ENCODE results near the gene MAGI3. TPM values are rescaled to one million over a fixed set of nuclear protein-coding genes. Genes with fewer than 3 reads are reported as not detected.

Gene MAGI3
- total RNA-seq, 4 donors from 2014 or later = 2.8 to 4.1 (median 4.0) TPM

- ATAC-seq (no peak), DNase-seq (no peak)
- TF ChIP-seq POLR2A (IDR thresholded peaks at IDR 0.05) = no peak
- no peak for TF ChIP-seq CTCF (IDR thresholded peaks at IDR 0.05 in 4 of 5, conservative IDR thresholded peaks at IDR 0.05 in 1 of 5)
- H3K4me3 ChIP-seq = no peak overlapping the region
- no peaks in the 10 kb centered on the region for H3K27me3 ChIP-seq
- no peaks in the 10 kb centered on the region for H3K9me3 ChIP-seq
- no peaks in the 10 kb centered on the region for H3K36me3 ChIP-seq
- in situ Hi-C loops (cut with MboI; ENCODE audit: low sequenced_read_pairs in 4 of 4) = no loop called here
- intact Hi-C loops (cut with DNase I; ENCODE audit: low total_unique reads) = no loop called here
- H3K4me1 ChIP-seq = peaks cover 9 to 11% of the 10 kb centered on the region in 2 donors
- H3K27ac ChIP-seq = no peak overlapping the region
Observed at GRCh38 chr1:113652771-113653170, 262.5 kb downstream of the MAGI3 start.

GRCh38 chr1:113653741-113654140 is 263.4 kb downstream of the MAGI3 start:
- TF ChIP-seq POLR2A (IDR thresholded peaks at IDR 0.05) = no peak
- TF ChIP-seq CTCF (IDR thresholded peaks at IDR 0.05 in 4 of 5, conservative IDR thresholded peaks at IDR 0.05 in 1 of 5) = no peak
- in situ Hi-C loops (cut with MboI; ENCODE audit: low sequenced_read_pairs in 4 of 4) = no loop called here
- DNase-seq (no peak), ATAC-seq (no peak)
- Histone ChIP-seq H3K4me1 (peaks cover 12 to 17% of the 10 kb centered on the region in 2 donors), H3K36me3 (no peaks in the 10 kb centered on the region), H3K9me3 (no peaks in the 10 kb centered on the region), H3K4me3 (no peak overlapping the region), H3K27me3 (no peaks in the 10 kb centered on the region), H3K27ac (no peak overlapping the region)
- intact Hi-C loops (cut with DNase I; ENCODE audit: low total_unique reads) = no loop called here

- Histone ChIP-seq H3K4me3 (no peak overlapping the region), H3K4me1 (peaks cover 12 to 17% of the 10 kb centered on the region in 2 donors), H3K36me3 (no peaks in the 10 kb centered on the region), H3K27ac (no peak overlapping the region), H3K27me3 (no peaks in the 10 kb centered on the region), H3K9me3 (no peaks in the 10 kb centered on the region)
- no peak for DNase-seq
- in situ Hi-C loops (cut with MboI; ENCODE audit: low sequenced_read_pairs in 4 of 4) = no loop called here
- intact Hi-C loops (cut with DNase I; ENCODE audit: low total_unique reads) = no loop called here
- TF ChIP-seq POLR2A (IDR thresholded peaks at IDR 0.05) = no peak
- no peak for TF ChIP-seq CTCF (IDR thresholded peaks at IDR 0.05 in 4 of 5, conservative IDR thresholded peaks at IDR 0.05 in 1 of 5)
- no peak for ATAC-seq
Observed at GRCh38 chr1:113654883-113655282, 264.6 kb downstream of the MAGI3 start.

GRCh38 chr1:113657126-113657525 is 266.8 kb downstream of the MAGI3 start:
- ATAC-seq (peak in 1 of 2 donors; percentile 58), DNase-seq (no peak)
- in situ Hi-C loops (cut with MboI; ENCODE audit: low sequenced_read_pairs in 4 of 4) (no loop called here), intact Hi-C loops (cut with DNase I; ENCODE audit: low total_unique reads) (no loop called here)
- no peak overlapping the region for H3K4me3 ChIP-seq
- peaks cover 12 to 17% of the 10 kb centered on the region in 2 donors for H3K4me1 ChIP-seq
- TF ChIP-seq POLR2A (IDR thresholded peaks at IDR 0.05) = no peak
- TF ChIP-seq CTCF (IDR thresholded peaks at IDR 0.05 in 4 of 5, conservative IDR thresholded peaks at IDR 0.05 in 1 of 5) = no peak
- H3K36me3 ChIP-seq = no peaks in the 10 kb centered on the region
- H3K27me3 ChIP-seq = no peaks in the 10 kb centered on the region
- no peaks in the 10 kb centered on the region for H3K9me3 ChIP-seq
- peak overlapping the region; percentile 6 to 42 (median 35) for H3K27ac ChIP-seq

GRCh38 chr1:113657556-113658063 is 267.3 kb downstream of the MAGI3 start:
- no peak for ATAC-seq
- no peak for TF ChIP-seq POLR2A (IDR thresholded peaks at IDR 0.05)
- no peak for TF ChIP-seq CTCF (IDR thresholded peaks at IDR 0.05 in 4 of 5, conservative IDR thresholded peaks at IDR 0.05 in 1 of 5)
- Histone ChIP-seq H3K4me3 (no peak overlapping the region), H3K4me1 (peaks cover 12 to 17% of the 10 kb centered on the region in 2 donors), H3K9me3 (no peaks in the 10 kb centered on the region), H3K27me3 (no peaks in the 10 kb centered on the region), H3K36me3 (no peaks in the 10 kb centered on the region), H3K27ac (peak overlapping the region in 3 of 4 donors; percentile 35 to 42 (median 35))
- intact Hi-C loops (cut with DNase I; ENCODE audit: low total_unique reads) (no loop called here), in situ Hi-C loops (cut with MboI; ENCODE audit: low sequenced_read_pairs in 4 of 4) (no loop called here)
- no peak for DNase-seq
